ENCODE results near the gene TRIM27. TPM values are rescaled to one million over a fixed set of nuclear protein-coding genes. Genes with fewer than 3 reads are reported as not detected.

The TRIM27 gene
- total RNA-seq, 1 donor from 2014 or later = 78.0 TPM

GRCh38 chr6:28864326-28864923, 59.4 kb downstream of the TRIM27 start:
- peak overlapping the region; percentile 90 for H3K4me3 Mint-ChIP-seq
- H3K4me1 Mint-ChIP-seq (ENCODE audit: unreplicated experiment) = peaks cover 26% of the 10 kb centered on the region
- peak overlapping the region; percentile 95 for H3K27ac Mint-ChIP-seq
- TF ChIP-seq CTCF (conservative IDR thresholded peaks at IDR 0.05) = no peak
- peaks cover 9% of the 10 kb centered on the region for H3K36me3 Mint-ChIP-seq
- H3K27me3 Mint-ChIP-seq = peaks cover 23% of the 10 kb centered on the region
- DNase-seq (ENCODE audit: extremely low spot score, unreplicated experiment) = no peak
- H3K9me3 Mint-ChIP-seq = peaks cover 7% of the 10 kb centered on the region

GRCh38 chr6:28863604-28864325, 60.0 kb downstream of the TRIM27 start:
- no peak for TF ChIP-seq CTCF (conservative IDR thresholded peaks at IDR 0.05)
- H3K27me3 Mint-ChIP-seq = peaks cover 23% of the 10 kb centered on the region
- peaks cover 9% of the 10 kb centered on the region for H3K36me3 Mint-ChIP-seq
- peaks cover 26% of the 10 kb centered on the region for H3K4me1 Mint-ChIP-seq (ENCODE audit: unreplicated experiment)
- H3K4me3 Mint-ChIP-seq = peak overlapping the region; percentile 90
- peaks cover 7% of the 10 kb centered on the region for H3K9me3 Mint-ChIP-seq
- peak; percentile 87 for DNase-seq (ENCODE audit: extremely low spot score, unreplicated experiment)
- H3K27ac Mint-ChIP-seq = peak overlapping the region; percentile 95

- Mint-ChIP-seq H3K9me3 (peaks cover 7% of the 10 kb centered on the region), H3K4me3 (peak overlapping the region; percentile 60), H3K27ac (peak overlapping the region; percentile 95), H3K36me3 (peaks cover 9% of the 10 kb centered on the region), H3K4me1 (ENCODE audit: unreplicated experiment) (peaks cover 24% of the 10 kb centered on the region), H3K27me3 (peaks cover 23% of the 10 kb centered on the region)
- no peak for DNase-seq (ENCODE audit: extremely low spot score, unreplicated experiment)
- TF ChIP-seq CTCF (conservative IDR thresholded peaks at IDR 0.05) = no peak
These were observed 61.7 kb downstream of the TRIM27 start for GRCh38 chr6:28862077-28862476.

GRCh38 chr6:28861339-28861738, 62.4 kb downstream of the TRIM27 start:
- DNase-seq (ENCODE audit: extremely low spot score, unreplicated experiment) = no peak
- Mint-ChIP-seq H3K36me3 (peaks cover 9% of the 10 kb centered on the region), H3K4me3 (no peak overlapping the region), H3K27ac (no peak overlapping the region), H3K4me1 (ENCODE audit: unreplicated experiment) (peaks cover 22% of the 10 kb centered on the region), H3K27me3 (peaks cover 23% of the 10 kb centered on the region), H3K9me3 (peaks cover 7% of the 10 kb centered on the region)
- no peak for TF ChIP-seq CTCF (conservative IDR thresholded peaks at IDR 0.05)

- Mint-ChIP-seq H3K4me1 (ENCODE audit: unreplicated experiment) (peaks cover 18% of the 10 kb centered on the region), H3K27me3 (peaks cover 23% of the 10 kb centered on the region), H3K9me3 (peaks cover 3% of the 10 kb centered on the region), H3K36me3 (peaks cover 4% of the 10 kb centered on the region), H3K27ac (no peak overlapping the region), H3K4me3 (no peak overlapping the region)
- TF ChIP-seq CTCF (conservative IDR thresholded peaks at IDR 0.05) = no peak
- no peak for DNase-seq (ENCODE audit: extremely low spot score, unreplicated experiment)
These were observed 63.2 kb downstream of the TRIM27 start for GRCh38 chr6:28860581-28860980.
